WERI-Rb-1 (cell line): ENCODE data around the gene SUDS3.
"Not testable (repeated sequence)": the region's sequence is repeated elsewhere in the genome, so short reads cannot be mapped to it uniquely, and the experiment has no call there.

ENCODE experiments used
- DNase-seq: peaks from one replicate; pipeline ENCODE4 v3.0.0-alpha.2; 2020
- H3K27ac ChIP-seq: fragments of 250-450 bp; sonication (Bioruptor Pico); 2 replicates; pipeline ENCODE4 v1.5.1; 2020; ENCODE audit warnings: mild to moderate bottlenecking, moderate library complexity
- H3K27me3 ChIP-seq: fragments of 250-450 bp; sonication (Bioruptor Pico); 2 replicates; pipeline ENCODE4 v1.5.1; 2021; ENCODE audit warnings: mild to moderate bottlenecking, low read depth, moderate library complexity; ENCODE audit not compliant: insufficient read depth, severe bottlenecking
- H3K36me3 ChIP-seq: fragments of 250-450 bp; sonication (Bioruptor Pico); 2 replicates; pipeline ENCODE4 v1.5.1; 2020; ENCODE audit warnings: mild to moderate bottlenecking, moderate library complexity
- H3K4me3 ChIP-seq: 2 replicates; pipeline ENCODE4 v1.5.1; 2011; ENCODE audit warnings: low read depth, mild to moderate bottlenecking, control low read depth, low read length
- H3K9me3 ChIP-seq: fragments of 250-450 bp; sonication (Bioruptor Pico); 2 replicates; pipeline ENCODE4 v1.5.1; 2021; ENCODE audit warnings: mild to moderate bottlenecking, moderate library complexity; ENCODE audit not compliant: severe bottlenecking
- TF ChIP-seq, protein P1 (sequence below): IDR thresholded peaks from 2 replicates; pipeline ENCODE4 v1.5.1; 2011; ENCODE audit warnings: low read depth, mild to moderate bottlenecking, control low read depth, inconsistent platforms, low read length

Gene SUDS3

DNA sequence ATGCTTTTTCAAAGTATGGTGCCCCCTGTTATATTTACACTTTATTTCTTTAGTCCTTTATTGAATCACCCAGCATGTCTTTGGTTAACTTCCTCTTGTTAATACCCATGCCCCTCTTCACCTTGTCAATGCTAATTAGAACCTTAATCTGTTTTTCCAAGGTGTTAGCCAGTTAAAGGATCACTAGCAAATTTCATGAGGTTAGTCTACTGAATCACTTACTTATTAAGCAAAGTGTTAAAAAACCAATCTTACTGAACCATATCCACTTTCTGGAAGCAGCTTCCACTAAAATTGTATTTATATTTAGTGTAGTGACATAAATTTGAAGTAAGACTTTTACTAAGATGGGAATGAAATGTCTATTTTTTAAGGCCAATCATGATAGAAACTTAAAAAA is 31.5 kb upstream of the SUDS3 start:
- no peak overlapping the region for H3K4me3 ChIP-seq
- TF ChIP-seq, protein P1, sequence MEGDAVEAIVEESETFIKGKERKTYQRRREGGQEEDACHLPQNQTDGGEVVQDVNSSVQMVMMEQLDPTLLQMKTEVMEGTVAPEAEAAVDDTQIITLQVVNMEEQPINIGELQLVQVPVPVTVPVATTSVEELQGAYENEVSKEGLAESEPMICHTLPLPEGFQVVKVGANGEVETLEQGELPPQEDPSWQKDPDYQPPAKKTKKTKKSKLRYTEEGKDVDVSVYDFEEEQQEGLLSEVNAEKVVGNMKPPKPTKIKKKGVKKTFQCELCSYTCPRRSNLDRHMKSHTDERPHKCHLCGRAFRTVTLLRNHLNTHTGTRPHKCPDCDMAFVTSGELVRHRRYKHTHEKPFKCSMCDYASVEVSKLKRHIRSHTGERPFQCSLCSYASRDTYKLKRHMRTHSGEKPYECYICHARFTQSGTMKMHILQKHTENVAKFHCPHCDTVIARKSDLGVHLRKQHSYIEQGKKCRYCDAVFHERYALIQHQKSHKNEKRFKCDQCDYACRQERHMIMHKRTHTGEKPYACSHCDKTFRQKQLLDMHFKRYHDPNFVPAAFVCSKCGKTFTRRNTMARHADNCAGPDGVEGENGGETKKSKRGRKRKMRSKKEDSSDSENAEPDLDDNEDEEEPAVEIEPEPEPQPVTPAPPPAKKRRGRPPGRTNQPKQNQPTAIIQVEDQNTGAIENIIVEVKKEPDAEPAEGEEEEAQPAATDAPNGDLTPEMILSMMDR = no peak
- no peaks in the 10 kb centered on the region for H3K27me3 ChIP-seq
- no peak overlapping the region for H3K27ac ChIP-seq
- no peaks in the 10 kb centered on the region for H3K36me3 ChIP-seq
- no peak for DNase-seq
- no peaks in the 10 kb centered on the region for H3K9me3 ChIP-seq

DNA sequence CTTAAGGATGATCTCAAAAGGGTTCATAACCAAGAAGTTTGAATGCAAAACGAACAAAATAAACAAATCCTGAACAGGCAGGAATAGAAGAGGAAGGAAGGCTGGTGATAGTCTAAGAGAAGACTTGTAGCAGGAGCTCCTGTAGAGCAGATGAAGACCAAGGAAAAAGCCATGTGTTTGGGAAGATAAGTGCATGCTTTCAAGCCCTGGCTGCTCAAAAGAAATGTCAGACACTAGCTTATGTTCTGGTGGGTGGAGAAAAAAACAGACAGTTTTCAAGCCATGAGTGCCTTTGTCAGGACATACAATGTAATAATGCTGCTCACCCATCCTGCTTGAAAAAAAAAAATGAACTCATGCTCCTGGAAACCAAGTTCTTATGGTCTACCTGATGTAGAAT is 31.0 kb upstream of the SUDS3 start:
- Histone ChIP-seq H3K27me3 (no peaks in the 10 kb centered on the region), H3K9me3 (no peaks in the 10 kb centered on the region), H3K4me3 (no peak overlapping the region), H3K36me3 (no peaks in the 10 kb centered on the region), H3K27ac (no peak overlapping the region)
- TF ChIP-seq, protein P1 = no peak
- DNase-seq = no peak

DNA sequence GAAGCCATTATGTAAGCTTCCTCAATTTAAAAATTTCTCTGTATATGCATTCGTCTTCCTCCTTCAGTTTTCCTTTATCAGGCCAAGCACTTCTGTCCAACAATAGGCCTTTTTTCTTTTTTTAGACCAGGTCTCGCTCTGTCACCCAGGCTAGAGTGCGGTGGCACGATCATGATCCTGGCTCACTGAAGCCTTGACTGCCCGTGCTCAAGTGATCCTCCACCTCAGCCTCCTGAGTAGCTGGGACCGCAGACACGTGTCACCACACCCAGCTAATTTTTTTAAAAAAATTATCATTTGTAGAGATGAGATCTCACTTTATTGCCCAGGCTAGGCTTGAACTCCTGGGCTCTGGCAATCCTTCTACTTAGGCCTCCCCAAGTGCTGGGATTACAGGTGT is 29.5 kb upstream of the SUDS3 start:
- no peaks in the 10 kb centered on the region for H3K9me3 ChIP-seq
- H3K4me3 ChIP-seq = no peak overlapping the region
- no peak overlapping the region for H3K27ac ChIP-seq
- no peak for DNase-seq
- no peaks in the 10 kb centered on the region for H3K36me3 ChIP-seq
- no peaks in the 10 kb centered on the region for H3K27me3 ChIP-seq
- TF ChIP-seq, protein P1 = no peak

DNA sequence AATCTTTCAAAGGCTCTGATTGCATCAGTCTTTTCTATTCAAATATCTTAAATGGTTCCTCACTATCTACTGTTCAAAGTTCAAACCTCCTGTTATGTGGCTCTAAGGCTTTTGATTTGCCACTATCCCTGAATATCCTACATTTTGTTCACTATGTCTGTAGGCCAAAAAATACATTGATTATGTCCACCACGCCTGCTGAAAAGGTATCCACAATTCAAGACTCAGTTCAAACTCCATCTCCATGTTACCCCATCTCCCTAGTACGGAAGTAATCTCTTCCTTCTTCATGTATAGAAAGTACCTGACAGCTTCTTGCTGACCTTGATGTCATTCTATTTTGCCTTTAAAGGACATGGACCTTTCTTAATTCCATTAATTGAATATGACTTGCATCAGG is 28.4 kb upstream of the SUDS3 start:
- DNase-seq = no peak
- H3K4me3 ChIP-seq = no peak overlapping the region
- H3K36me3 ChIP-seq = no peaks in the 10 kb centered on the region
- H3K27me3 ChIP-seq = no peaks in the 10 kb centered on the region
- TF ChIP-seq, protein P1 = no peak
- no peaks in the 10 kb centered on the region for H3K9me3 ChIP-seq
- H3K27ac ChIP-seq = no peak overlapping the region

DNA sequence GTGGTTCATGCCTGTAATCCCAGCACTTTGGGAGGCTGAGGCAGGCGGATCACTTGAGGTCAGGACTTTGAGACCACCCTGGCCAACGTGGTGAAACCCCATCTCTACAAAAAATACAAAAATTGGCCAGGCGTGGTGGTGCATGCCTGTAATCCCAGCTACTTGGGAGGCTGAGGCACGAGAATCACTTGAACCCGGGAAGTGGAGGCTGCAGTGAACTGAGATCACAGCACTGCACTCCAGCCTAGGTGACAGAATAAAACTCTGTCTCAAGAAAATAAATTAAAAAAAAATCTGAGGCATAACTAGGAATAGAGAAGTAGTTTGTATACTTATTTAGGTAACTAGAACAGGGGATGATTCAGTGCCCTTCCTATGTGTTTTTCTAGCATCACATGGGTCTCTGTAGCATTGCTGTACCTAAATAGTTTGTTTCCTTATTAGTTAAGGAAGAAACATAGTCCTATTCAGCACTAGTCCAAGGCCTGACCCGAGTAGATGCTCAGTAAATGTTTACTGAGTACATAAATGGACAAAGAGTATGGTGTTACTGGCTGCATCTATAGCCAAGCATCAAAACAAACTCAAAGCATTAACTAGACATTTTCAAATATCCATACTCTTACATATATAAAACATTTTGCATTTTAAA is 25.3 kb upstream of the SUDS3 start:
- TF ChIP-seq, protein P1 = no peak
- H3K36me3 ChIP-seq = no peaks in the 10 kb centered on the region
- no peak for DNase-seq
- H3K27ac ChIP-seq = no peak overlapping the region
- H3K27me3 ChIP-seq = no peaks in the 10 kb centered on the region
- H3K9me3 ChIP-seq = no peaks in the 10 kb centered on the region
- H3K4me3 ChIP-seq = no peak overlapping the region

DNA sequence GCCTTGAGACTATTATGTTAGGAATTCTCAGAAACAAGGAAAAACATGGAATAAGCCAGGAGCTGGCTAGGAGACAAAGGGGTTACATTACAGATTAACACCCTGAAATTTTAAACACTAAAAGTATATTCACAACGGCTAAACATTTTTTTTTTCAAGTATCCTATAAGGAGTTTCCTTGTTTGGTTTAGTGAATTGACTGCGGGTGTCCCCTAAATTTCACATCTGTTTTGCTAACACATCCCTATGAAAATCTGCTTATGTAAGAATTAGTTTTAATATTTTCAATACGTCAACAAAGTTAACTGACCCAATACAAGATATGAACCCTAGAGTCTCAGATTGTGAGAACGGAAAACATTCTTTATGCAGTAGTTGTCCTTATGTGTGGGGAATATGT is 22.6 kb upstream of the SUDS3 start:
- Histone ChIP-seq H3K4me3 (no peak overlapping the region), H3K9me3 (no peaks in the 10 kb centered on the region), H3K27me3 (no peaks in the 10 kb centered on the region), H3K27ac (no peak overlapping the region), H3K36me3 (no peaks in the 10 kb centered on the region)
- TF ChIP-seq, protein P1 = no peak
- no peak for DNase-seq

DNA sequence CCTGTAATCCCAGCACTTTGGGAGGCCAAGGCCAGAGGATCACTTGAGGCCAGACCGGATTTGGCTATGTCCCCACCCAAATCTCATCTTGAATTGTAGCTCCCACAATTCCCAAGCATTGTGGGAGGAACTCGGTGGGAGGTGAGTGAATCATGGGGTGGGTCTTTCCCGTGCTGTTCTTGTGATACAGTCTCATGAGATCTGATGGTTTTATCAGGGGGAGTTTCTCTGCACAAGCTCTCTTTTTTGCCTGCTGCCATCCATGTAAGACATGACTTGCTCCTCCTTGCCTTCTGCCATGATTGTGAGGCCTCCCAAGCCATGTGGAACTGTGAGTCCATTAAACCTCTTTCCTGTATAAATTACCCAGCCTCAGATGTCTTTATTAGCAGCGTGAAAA is 21.9 kb upstream of the SUDS3 start:
- H3K27ac ChIP-seq, H3K9me3 ChIP-seq, H3K4me3 ChIP-seq, DNase-seq, H3K27me3 ChIP-seq, H3K36me3 ChIP-seq: not testable (repeated sequence)
